Measurements from ENCODE around the gene IQCK.

Gene IQCK

DNA sequence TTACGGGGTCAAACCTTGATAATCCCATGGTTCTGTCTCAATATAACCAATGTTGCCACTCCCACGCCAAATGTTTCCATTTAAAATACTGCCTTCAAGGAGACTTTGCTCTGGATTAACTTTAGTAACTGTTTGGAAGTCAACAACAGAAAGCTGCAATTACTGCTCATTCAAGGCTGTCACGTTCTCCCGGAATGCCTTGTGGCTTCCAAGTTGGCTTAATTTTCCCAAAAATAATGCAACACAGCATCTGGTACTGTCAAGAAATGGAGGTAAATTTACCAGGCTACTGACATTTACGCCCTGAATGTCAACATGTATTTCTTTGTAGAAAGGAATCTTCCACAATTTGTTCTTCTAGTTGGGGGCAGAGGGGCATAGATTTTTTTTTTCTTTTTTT lies 128.4 kb downstream of the IQCK start:
- Histone ChIP-seq H3K9ac (ENCODE audit: low read length) (no peak overlapping the region), H3K4me1 (ENCODE audit: control insufficient read depth, insufficient read depth, low read length) (peaks cover 15% of the 10 kb centered on the region), H3K4me3 (ENCODE audit: low read length) (no peak overlapping the region), H3K9me3 (ENCODE audit: control insufficient read depth, low read length) (no peaks in the 10 kb centered on the region), H3K36me3 (ENCODE audit: control insufficient read depth, insufficient read depth, low read length, severe bottlenecking) (no peaks in the 10 kb centered on the region), H3K27me3 (replicated peaks; ENCODE audit: control insufficient read depth, insufficient read depth, low read length) (no peaks in the 10 kb centered on the region)
- no peak for DNase-seq (ENCODE audit: low read depth)

DNA sequence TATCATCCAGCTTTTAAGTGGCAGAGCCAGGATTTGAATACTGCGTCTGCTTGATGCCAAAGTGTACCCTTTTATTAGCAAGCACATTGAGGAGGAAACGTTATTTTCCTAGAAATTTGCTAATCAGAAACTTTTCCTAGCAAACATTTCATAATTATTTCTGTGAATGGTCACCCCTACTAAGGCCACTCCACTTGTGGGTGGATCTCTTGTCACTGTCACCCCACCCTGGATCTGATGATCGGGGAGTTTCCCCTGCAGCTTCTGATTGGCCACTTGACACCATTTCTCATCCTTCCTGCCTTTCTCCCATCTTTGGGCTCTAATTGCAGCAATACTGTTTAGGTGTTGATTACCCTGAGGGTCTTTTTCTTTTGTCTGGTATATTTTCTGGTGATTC lies 130.7 kb downstream of the IQCK start:
- Histone ChIP-seq H3K36me3 (ENCODE audit: control insufficient read depth, insufficient read depth, low read length, severe bottlenecking) (no peaks in the 10 kb centered on the region), H3K9me3 (ENCODE audit: control insufficient read depth, low read length) (no peaks in the 10 kb centered on the region), H3K9ac (ENCODE audit: low read length) (no peak overlapping the region), H3K4me1 (ENCODE audit: control insufficient read depth, insufficient read depth, low read length) (peaks cover 15% of the 10 kb centered on the region), H3K4me3 (ENCODE audit: low read length) (no peak overlapping the region), H3K27me3 (replicated peaks; ENCODE audit: control insufficient read depth, insufficient read depth, low read length) (no peaks in the 10 kb centered on the region)
- no peak for DNase-seq (ENCODE audit: low read depth)

DNA sequence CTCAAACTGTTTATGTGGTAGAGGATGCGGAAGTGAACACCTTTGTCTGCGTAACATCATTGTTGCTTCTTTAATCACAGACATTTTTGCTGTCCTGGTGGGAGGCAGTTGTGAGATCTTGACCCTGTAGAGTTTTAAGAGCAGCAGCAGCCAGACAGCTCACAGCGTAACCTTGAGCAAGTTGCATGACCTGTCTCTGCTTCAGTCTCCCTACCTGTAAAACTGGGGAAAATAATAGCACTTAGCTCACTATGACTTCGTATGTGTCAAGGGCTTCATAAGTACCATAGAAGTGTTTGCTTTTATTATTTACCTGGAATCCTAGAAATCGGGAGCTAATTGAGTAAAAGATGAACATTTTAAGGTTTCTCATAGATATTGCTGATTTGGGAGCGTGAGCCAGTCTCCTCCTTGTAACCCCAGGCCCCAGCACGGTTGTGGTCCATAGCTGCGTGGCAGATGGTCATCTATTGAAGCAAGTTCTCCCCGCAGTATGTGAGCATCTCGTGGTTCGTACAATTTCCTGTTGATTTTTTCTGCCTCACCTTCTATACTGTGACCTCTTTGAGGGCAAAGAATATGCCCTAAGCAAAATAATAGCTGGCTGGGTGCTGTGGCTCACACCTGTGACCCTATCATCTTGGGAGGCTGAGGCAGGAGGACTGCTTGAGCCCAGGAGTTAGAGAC lies 132.2 kb downstream of the IQCK start:
- Histone ChIP-seq H3K9me3 (ENCODE audit: control insufficient read depth, low read length) (no peaks in the 10 kb centered on the region), H3K4me3 (ENCODE audit: low read length) (no peak overlapping the region), H3K36me3 (ENCODE audit: control insufficient read depth, insufficient read depth, low read length, severe bottlenecking) (no peaks in the 10 kb centered on the region), H3K27me3 (replicated peaks; ENCODE audit: control insufficient read depth, insufficient read depth, low read length) (no peaks in the 10 kb centered on the region), H3K9ac (ENCODE audit: low read length) (no peak overlapping the region), H3K4me1 (ENCODE audit: control insufficient read depth, insufficient read depth, low read length) (peaks cover 12% of the 10 kb centered on the region)
- DNase-seq (ENCODE audit: low read depth), result no peak

DNA sequence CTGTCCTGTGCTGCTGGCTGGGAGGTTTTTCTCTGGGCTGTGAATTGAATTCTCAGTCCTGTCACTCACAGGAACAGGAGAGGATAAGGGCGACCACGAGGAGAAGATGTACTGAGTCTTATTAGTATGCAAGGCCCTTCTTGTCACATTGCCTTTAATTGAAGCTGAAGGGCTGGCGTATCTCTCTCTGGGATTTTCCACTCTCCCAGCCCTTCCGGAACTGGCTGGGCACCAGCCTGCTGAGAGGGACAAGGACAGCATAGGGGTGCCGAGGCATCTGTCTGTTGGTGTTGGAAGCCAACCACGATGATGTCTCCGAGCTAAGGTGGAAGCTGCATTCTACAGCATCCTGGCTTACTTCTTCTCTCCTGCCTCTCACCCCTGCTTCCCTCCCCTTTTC lies 133.4 kb downstream of the IQCK start:
- Histone ChIP-seq H3K4me1 (ENCODE audit: control insufficient read depth, insufficient read depth, low read length) (peaks cover under 1% of the 10 kb centered on the region), H3K4me3 (ENCODE audit: low read length) (no peak overlapping the region), H3K9ac (ENCODE audit: low read length) (no peak overlapping the region), H3K36me3 (ENCODE audit: control insufficient read depth, insufficient read depth, low read length, severe bottlenecking) (no peaks in the 10 kb centered on the region), H3K9me3 (ENCODE audit: control insufficient read depth, low read length) (no peaks in the 10 kb centered on the region), H3K27me3 (replicated peaks; ENCODE audit: control insufficient read depth, insufficient read depth, low read length) (no peaks in the 10 kb centered on the region)
- DNase-seq (ENCODE audit: low read depth), result no peak

DNA sequence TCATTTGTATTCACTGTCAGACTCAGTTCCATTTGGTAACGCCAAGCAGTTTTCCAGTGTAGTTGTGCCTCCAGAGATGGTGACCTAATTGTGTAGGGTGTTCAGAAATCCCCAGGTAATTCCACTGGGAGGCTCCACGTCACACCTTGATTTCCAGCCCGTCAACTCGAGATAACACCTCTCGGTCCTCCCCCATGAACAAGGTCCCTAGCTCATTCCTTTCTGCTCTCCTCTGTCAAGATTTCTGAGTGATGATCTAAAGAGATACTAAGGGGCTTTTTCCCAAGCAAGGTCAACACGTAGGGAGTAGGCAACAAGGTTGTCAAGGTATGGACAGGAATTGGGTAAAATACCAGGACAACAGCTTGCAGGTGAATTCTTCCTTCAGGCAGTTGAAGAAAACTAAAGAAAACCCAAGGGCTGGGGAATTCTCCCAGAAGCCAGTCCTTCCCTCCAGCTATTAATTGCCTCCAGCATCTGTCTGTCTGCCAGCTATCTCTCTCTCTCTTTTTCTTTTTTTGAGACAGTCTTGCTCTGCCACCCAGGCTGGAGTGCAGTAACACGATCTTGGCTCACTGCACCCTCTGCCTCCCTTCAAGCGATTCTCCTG lies 135.2 kb downstream of the IQCK start:
- H3K9ac ChIP-seq (ENCODE audit: low read length), result no peak overlapping the region
- H3K27me3 ChIP-seq (replicated peaks; ENCODE audit: control insufficient read depth, insufficient read depth, low read length), result no peaks in the 10 kb centered on the region
- no peak overlapping the region for H3K4me3 ChIP-seq (ENCODE audit: low read length)
- no peaks in the 10 kb centered on the region for H3K36me3 ChIP-seq (ENCODE audit: control insufficient read depth, insufficient read depth, low read length, severe bottlenecking)
- H3K4me1 ChIP-seq (ENCODE audit: control insufficient read depth, insufficient read depth, low read length), result no peaks in the 10 kb centered on the region
- DNase-seq (ENCODE audit: low read depth), result no peak
- no peaks in the 10 kb centered on the region for H3K9me3 ChIP-seq (ENCODE audit: control insufficient read depth, low read length)

DNA sequence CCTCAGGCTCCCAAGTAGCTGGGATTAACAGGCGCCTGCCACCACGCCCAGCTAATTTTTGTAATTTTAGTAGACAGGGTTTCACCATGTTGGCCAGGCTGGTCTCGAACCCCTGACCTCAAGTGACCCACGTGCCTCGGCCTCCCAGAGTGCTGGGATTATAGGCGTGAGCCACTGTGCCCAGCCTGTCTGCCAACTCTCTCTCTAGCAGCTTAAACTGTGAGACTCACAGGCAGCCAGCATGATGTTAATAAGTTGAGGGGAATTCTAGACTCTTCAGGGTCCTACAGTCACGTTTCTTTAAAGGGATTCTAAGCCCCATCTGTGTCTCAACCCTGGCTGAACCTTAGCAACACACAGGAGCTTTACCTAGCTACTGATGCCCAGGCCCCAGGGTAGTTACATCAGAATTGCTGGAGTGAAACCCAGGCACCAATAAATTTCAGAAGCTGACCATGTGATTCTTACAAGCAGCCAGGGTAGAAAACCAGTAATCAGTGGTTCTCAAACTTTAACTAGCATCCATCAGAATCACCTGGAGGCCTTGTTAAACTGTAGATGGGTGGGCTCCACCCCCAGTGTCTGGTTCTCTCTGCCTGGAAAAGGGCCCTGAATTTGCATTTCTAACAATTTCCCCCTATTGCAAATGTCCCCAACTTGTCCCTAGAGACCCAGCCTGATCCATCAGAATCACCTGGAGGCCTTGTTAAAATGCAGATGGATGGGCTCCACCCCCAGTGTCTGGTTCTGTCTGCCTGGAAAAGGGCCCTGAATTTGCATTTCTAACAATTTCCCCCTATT lies 135.9 kb downstream of the IQCK start:
- no peaks in the 10 kb centered on the region for H3K27me3 ChIP-seq (replicated peaks; ENCODE audit: control insufficient read depth, insufficient read depth, low read length)
- H3K9ac ChIP-seq (ENCODE audit: low read length), result no peak overlapping the region
- H3K4me1 ChIP-seq (ENCODE audit: control insufficient read depth, insufficient read depth, low read length), result no peaks in the 10 kb centered on the region
- no peak overlapping the region for H3K4me3 ChIP-seq (ENCODE audit: low read length)
- no peaks in the 10 kb centered on the region for H3K9me3 ChIP-seq (ENCODE audit: control insufficient read depth, low read length)
- H3K36me3 ChIP-seq (ENCODE audit: control insufficient read depth, insufficient read depth, low read length, severe bottlenecking), result no peaks in the 10 kb centered on the region
- DNase-seq (ENCODE audit: low read depth), result no peak

DNA sequence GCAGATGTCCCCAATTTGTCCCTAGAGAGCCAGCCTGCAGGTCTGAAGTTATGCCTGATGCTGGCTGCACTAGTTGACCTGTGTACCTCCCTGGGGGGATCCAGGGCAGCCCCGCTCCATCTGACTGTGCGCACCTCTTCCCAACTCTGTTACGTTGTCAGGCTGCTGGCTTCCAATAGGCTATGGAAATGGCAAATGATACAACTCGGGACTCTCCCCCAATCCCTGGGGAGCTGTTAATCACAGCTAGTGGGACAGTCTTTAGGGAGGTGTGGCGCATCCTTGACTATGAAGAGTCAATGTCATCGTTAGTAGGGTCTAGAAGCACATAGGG lies 136.4 kb downstream of the IQCK start:
- Histone ChIP-seq H3K27me3 (replicated peaks; ENCODE audit: control insufficient read depth, insufficient read depth, low read length) (no peaks in the 10 kb centered on the region), H3K4me3 (ENCODE audit: low read length) (no peak overlapping the region), H3K36me3 (ENCODE audit: control insufficient read depth, insufficient read depth, low read length, severe bottlenecking) (peaks cover 4% of the 10 kb centered on the region), H3K9me3 (ENCODE audit: control insufficient read depth, low read length) (no peaks in the 10 kb centered on the region), H3K4me1 (ENCODE audit: control insufficient read depth, insufficient read depth, low read length) (no peaks in the 10 kb centered on the region), H3K9ac (ENCODE audit: low read length) (no peak overlapping the region)
- no peak for DNase-seq (ENCODE audit: low read depth)

DNA sequence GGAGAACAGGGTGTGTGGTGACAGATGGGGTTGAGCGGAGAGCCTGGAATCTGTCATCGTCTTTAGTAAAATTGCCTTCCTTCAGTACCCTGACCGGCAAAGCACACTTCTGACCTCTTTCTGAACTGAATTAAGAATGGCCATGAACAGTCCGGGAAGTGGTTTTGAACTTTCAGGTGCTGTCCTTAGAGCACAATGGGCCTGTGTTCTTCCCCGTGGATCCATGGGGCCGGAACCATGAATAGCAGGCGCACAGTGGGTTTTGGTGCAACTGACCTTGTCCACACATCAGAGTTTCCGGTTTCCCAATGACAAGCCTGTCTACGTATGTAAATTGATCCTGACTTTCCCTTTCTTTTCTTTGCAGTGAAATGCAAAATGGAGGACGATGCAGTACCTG lies 138.0 kb downstream of the IQCK start:
- Histone ChIP-seq H3K4me1 (ENCODE audit: control insufficient read depth, insufficient read depth, low read length) (no peaks in the 10 kb centered on the region), H3K4me3 (ENCODE audit: low read length) (no peak overlapping the region), H3K9me3 (ENCODE audit: control insufficient read depth, low read length) (no peaks in the 10 kb centered on the region), H3K36me3 (ENCODE audit: control insufficient read depth, insufficient read depth, low read length, severe bottlenecking) (peaks cover 17% of the 10 kb centered on the region), H3K27me3 (replicated peaks; ENCODE audit: control insufficient read depth, insufficient read depth, low read length) (no peaks in the 10 kb centered on the region), H3K9ac (ENCODE audit: low read length) (no peak overlapping the region)
- no peak for DNase-seq (ENCODE audit: low read depth)

DNA sequence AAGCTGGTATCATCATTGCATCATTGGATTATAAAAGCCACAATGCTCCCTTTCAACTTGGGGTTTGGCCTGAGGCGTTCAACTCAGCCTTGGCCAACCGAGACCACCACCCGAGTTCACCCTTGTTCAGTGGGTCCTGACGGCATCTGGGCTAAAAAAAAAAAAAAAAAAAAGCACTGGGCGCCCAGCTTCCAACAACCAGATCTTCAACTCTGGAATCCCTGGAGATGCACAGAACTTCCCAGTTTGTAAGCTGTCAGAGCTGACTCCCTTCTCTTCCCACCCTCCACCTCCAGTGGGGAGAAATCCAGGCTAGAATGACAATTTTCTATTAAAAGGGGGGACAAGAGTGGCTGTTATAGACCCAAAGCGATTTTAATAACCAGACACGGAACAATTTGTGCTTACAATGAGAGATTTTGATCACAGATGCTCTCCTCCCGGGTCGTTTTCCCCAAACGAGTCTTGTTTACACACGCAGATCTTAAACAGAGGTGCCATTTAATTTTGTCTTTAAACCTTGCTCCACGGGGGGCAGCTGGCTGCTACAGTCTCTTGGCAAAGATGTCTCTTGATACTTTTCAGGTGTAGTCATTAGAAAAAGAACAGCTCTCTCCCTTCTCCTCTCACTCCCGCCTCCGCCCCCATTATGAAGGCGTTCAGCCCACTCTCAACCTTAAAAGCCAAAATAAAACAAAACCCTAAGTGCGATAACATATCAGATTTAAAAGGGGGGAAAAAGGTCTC lies 139.7 kb downstream of the IQCK start:
- no peak overlapping the region for H3K9ac ChIP-seq (ENCODE audit: low read length)
- H3K4me3 ChIP-seq (ENCODE audit: low read length), result no peak overlapping the region
- H3K36me3 ChIP-seq (ENCODE audit: control insufficient read depth, insufficient read depth, low read length, severe bottlenecking), result peaks cover 17% of the 10 kb centered on the region
- no peaks in the 10 kb centered on the region for H3K4me1 ChIP-seq (ENCODE audit: control insufficient read depth, insufficient read depth, low read length)
- H3K27me3 ChIP-seq (replicated peaks; ENCODE audit: control insufficient read depth, insufficient read depth, low read length), result no peaks in the 10 kb centered on the region
- no peak for DNase-seq (ENCODE audit: low read depth)
- no peaks in the 10 kb centered on the region for H3K9me3 ChIP-seq (ENCODE audit: control insufficient read depth, low read length)

DNA sequence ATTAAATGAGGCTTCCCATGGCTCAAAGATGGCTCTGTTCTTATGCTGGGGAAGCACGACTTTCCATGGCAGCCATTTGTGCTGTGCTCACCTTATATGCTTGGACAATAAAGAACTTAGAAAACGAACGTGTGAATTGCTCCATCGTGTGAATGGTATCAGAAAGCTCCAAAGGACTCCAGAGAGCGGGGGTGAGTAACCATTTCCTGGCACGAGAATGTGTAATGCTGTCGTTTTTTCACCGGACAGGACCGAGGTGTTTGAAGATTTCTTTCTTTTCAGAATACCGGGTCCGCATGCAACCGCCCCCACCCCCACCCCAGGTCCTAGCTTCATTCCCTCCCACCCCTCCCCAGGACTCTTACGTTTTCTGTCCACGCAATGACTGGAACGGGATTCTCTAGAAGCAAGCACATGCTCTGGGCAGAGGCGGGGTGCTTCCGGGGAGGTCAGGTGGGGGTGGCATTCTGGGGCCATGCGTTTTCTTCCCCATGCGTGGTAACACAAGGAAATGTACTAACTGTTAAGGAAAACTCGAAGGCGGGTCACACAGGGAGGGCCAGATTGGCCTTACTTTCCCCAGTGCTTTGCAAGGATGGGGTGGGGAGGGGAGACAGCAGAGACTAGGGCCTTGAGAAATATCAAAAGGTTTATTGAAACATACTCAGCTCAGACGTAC lies 140.4 kb downstream of the IQCK start:
- Histone ChIP-seq H3K27me3 (replicated peaks; ENCODE audit: control insufficient read depth, insufficient read depth, low read length) (no peaks in the 10 kb centered on the region), H3K4me1 (ENCODE audit: control insufficient read depth, insufficient read depth, low read length) (no peaks in the 10 kb centered on the region), H3K9me3 (ENCODE audit: control insufficient read depth, low read length) (no peaks in the 10 kb centered on the region), H3K36me3 (ENCODE audit: control insufficient read depth, insufficient read depth, low read length, severe bottlenecking) (peaks cover 17% of the 10 kb centered on the region), H3K9ac (ENCODE audit: low read length) (no peak overlapping the region), H3K4me3 (ENCODE audit: low read length) (no peak overlapping the region)
- no peak for DNase-seq (ENCODE audit: low read depth)

DNA sequence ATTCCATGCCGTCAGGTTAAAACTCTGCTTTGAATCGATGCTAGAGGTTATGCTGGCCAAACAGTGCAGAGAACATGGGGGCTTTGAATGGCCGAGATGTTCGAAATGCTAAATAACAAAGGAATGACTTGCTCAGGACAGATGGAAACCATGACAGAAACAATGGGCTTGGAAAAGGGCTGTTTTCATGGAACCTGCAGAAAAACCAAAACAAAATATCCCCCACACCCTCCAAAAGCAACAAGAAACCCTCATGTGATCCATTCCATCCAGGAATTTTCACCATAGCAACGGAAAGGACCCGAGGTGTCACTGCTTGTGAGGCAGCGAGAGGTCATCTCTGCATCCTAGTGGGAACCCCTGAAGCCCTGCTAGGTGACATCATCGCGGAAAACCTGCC lies 141.1 kb downstream of the IQCK start:
- H3K4me1 ChIP-seq (ENCODE audit: control insufficient read depth, insufficient read depth, low read length), result no peaks in the 10 kb centered on the region
- no peaks in the 10 kb centered on the region for H3K9me3 ChIP-seq (ENCODE audit: control insufficient read depth, low read length)
- H3K36me3 ChIP-seq (ENCODE audit: control insufficient read depth, insufficient read depth, low read length, severe bottlenecking), result peaks cover 17% of the 10 kb centered on the region
- no peak overlapping the region for H3K9ac ChIP-seq (ENCODE audit: low read length)
- H3K27me3 ChIP-seq (replicated peaks; ENCODE audit: control insufficient read depth, insufficient read depth, low read length), result no peaks in the 10 kb centered on the region
- H3K4me3 ChIP-seq (ENCODE audit: low read length), result no peak overlapping the region
- DNase-seq (ENCODE audit: low read depth), result no peak
